A549 (cell line): ENCODE results near the gene KLF3. TPM values are rescaled to one million over a fixed set of nuclear protein-coding genes. Genes with fewer than 3 reads are reported as not detected.

Source experiments
- ATAC-seq, 2 experiments: fragments of 200-7000 bp in 1 of 2; fragments of >200 bp in 1 of 2; cut with Nextera tagmentation in 1 of 2; cut with Tn5 transposase in 1 of 2; 3 replicates each; pipeline versions ENCODE4 v1.8.0 to v1.9.1; 2018 to 2020; ENCODE audit warnings: mild to moderate bottlenecking in 1 of 2, moderate library complexity in 1 of 2
- CTCF ChIA-PET: fragments of 300-600 bp; sonication (Branson Sonifier 250); formaldehyde crosslinking; extraction: SDS; loops from one replicate; lab custom pipeline; 2021; ENCODE audit warnings: antibody characterized with exemption, inconsistent platforms; lab: Yijun Ruan, JAX
- POLR2A ChIA-PET: fragments of 350-600 bp; formaldehyde crosslinking; extraction: SDS; loops from one replicate; lab custom pipeline; 2021; ENCODE audit warnings: antibody characterized with exemption, inconsistent platforms; lab: Yijun Ruan, JAX
- DNase-seq, 2 experiments: peaks; one replicate each; pipeline versions ENCODE4 v3.0.0 to v3.0.0-alpha.2; 2011 to 2016; ENCODE audit warnings: low read depth in 1 of 2, low spot score in 1 of 2
- FAIRE-seq: peaks from 2 replicates; lab custom pipeline; 2011; peaks lifted over from hg19 to GRCh38; lab: Jason Lieb, UNC
- H3K27ac ChIP-seq, 2 experiments: fragments of >200 bp; sonication (Bioruptor Twin); formaldehyde crosslinking; 3 replicates each; pipeline ENCODE4 v1.5.1; 2016 to 2017
- H3K4me1 ChIP-seq: fragments of >200 bp; sonication (Bioruptor Twin); formaldehyde crosslinking; 3 replicates; pipeline ENCODE4 v1.6.1; 2016
- H3K4me2 ChIP-seq: fragments of >200 bp; sonication (Bioruptor Twin); formaldehyde crosslinking; 3 replicates; pipeline ENCODE4 v1.6.1; 2016
- H3K4me3 ChIP-seq: fragments of >200 bp; sonication (Bioruptor Twin); formaldehyde crosslinking; 3 replicates; pipeline ENCODE4 v1.5.1; 2016
- H3K9me3 ChIP-seq: fragments of >200 bp; sonication (Bioruptor Twin); formaldehyde crosslinking; 3 replicates; pipeline ENCODE4 v1.6.1; 2016
- BCL3 ChIP-seq: fragments of >200 bp; sonication (Bioruptor Twin); formaldehyde crosslinking; IDR thresholded peaks from 3 replicates; pipeline ENCODE4 v1.6.1; 2016
- BHLHE40 ChIP-seq: IDR thresholded peaks from 2 replicates; pipeline ENCODE4 v1.6.1; 2012; ENCODE audit warnings: low read depth, low read length, inconsistent platforms
- CBX2 ChIP-seq: fragments of 200-600 bp; sonication (generic); IDR thresholded peaks from 2 replicates; pipeline ENCODE4 v1.6.1; 2016; ENCODE audit warnings: low read depth, mild to moderate bottlenecking, borderline replicate concordance
- CBX8 ChIP-seq: fragments of 200-600 bp; sonication (generic); IDR thresholded peaks from 2 replicates; pipeline ENCODE4 v1.6.1; 2016
- CEBPB ChIP-seq, 2 experiments: fragments of >200 bp in 1 of 2; sonication (Bioruptor Twin) in 1 of 2; formaldehyde crosslinking in 1 of 2; IDR thresholded peaks; 2 replicates each; pipeline ENCODE4 v1.6.1; 2012 to 2016
- CHD4 ChIP-seq: fragments of 200-600 bp; sonication (generic); IDR thresholded peaks from 2 replicates; pipeline ENCODE4 v1.6.1; 2016; ENCODE audit warnings: antibody characterized with exemption, mild to moderate bottlenecking, borderline replicate concordance
- CTCF ChIP-seq: fragments of >200 bp; sonication (Bioruptor Twin); formaldehyde crosslinking; IDR thresholded peaks from 3 replicates; pipeline ENCODE4 v1.5.1; 2016
- EHMT2 ChIP-seq: fragments of 200-600 bp; sonication (generic); IDR thresholded peaks from 2 replicates; pipeline ENCODE4 v1.6.1; 2016; ENCODE audit warnings: antibody characterized with exemption, low read depth, mild to moderate bottlenecking, moderate library complexity
- ELK1 ChIP-seq: fragments of 150-350 bp; IDR thresholded peaks from 2 replicates; pipeline ENCODE4 v1.6.1; 2014; ENCODE audit warnings: low read depth, mild to moderate bottlenecking, low read length
- EP300 ChIP-seq, 2 experiments: fragments of >200 bp; sonication (Bioruptor Twin); formaldehyde crosslinking; IDR thresholded peaks; 2 replicates in 1 of 2; 3 replicates in 1 of 2; pipeline ENCODE4 v1.6.1; 2016 to 2017
- GATA3 ChIP-seq: IDR thresholded peaks from 2 replicates; pipeline ENCODE4 v1.6.1; 2012; ENCODE audit warnings: borderline replicate concordance
- HES2 ChIP-seq: fragments of >200 bp; sonication (Bioruptor Twin); formaldehyde crosslinking; IDR thresholded peaks from 2 replicates; pipeline ENCODE4 v1.6.1; 2016
- HOXB13 ChIP-seq: fragments of 250-450 bp; sonication (Bioruptor Pico); IDR thresholded peaks from 2 replicates; pipeline ENCODE4 v1.5.0; 2020; ENCODE audit warnings: low read depth, mild to moderate bottlenecking, moderate library complexity
- HOXB5 ChIP-seq: fragments of 250-450 bp; sonication (Bioruptor Pico); IDR thresholded peaks from 2 replicates; pipeline ENCODE4 v1.5.0; 2020; ENCODE audit warnings: mild to moderate bottlenecking, moderate library complexity
- JUN ChIP-seq, 2 experiments: fragments of >200 bp; sonication (Bioruptor Twin); formaldehyde crosslinking; IDR thresholded peaks; 2 replicates in 1 of 2; 3 replicates in 1 of 2; pipeline ENCODE4 v1.6.1; 2016 to 2017
- JUNB ChIP-seq: fragments of >200 bp; sonication (Bioruptor Twin); formaldehyde crosslinking; IDR thresholded peaks from 2 replicates; pipeline ENCODE4 v1.6.1; 2016
- KDM5A ChIP-seq: fragments of 200-600 bp; sonication (generic); IDR thresholded peaks from 2 replicates; pipeline ENCODE4 v1.6.1; 2016; ENCODE audit warnings: antibody characterized with exemption, mild to moderate bottlenecking
- MAX ChIP-seq: IDR thresholded peaks from 2 replicates; pipeline ENCODE4 v1.6.1; 2012
- NFE2L2 ChIP-seq: fragments of 150-350 bp; conservative IDR thresholded peaks from 2 replicates; pipeline ENCODE4 v1.6.1; 2014; ENCODE audit warnings: low read length
- NPAS2 ChIP-seq: fragments of 250-450 bp; sonication (Bioruptor Pico); IDR thresholded peaks from 2 replicates; pipeline ENCODE4 v1.8.0; 2022; ENCODE audit warnings: mild to moderate bottlenecking, moderate library complexity, borderline replicate concordance
- NR3C1 ChIP-seq: fragments of >200 bp; sonication (Bioruptor Twin); formaldehyde crosslinking; IDR thresholded peaks from 3 replicates; pipeline ENCODE4 v1.6.1; 2017
- PBX3 ChIP-seq: IDR thresholded peaks from 2 replicates; pipeline ENCODE4 v1.6.1; 2012
- POLR2A ChIP-seq: IDR thresholded peaks from 2 replicates; pipeline ENCODE4 v1.6.1; 2012; ENCODE audit warnings: mild to moderate bottlenecking, low read length
- RFX5 ChIP-seq: fragments of 450-650 bp; IDR thresholded peaks from 2 replicates; pipeline ENCODE4 v1.7.1; 2014; ENCODE audit warnings: antibody characterized with exemption, mild to moderate bottlenecking, moderate library complexity
- SMC3 ChIP-seq: fragments of >200 bp; sonication (Bioruptor Twin); formaldehyde crosslinking; IDR thresholded peaks from 3 replicates; pipeline ENCODE4 v1.6.1; 2018; ENCODE audit warnings: inconsistent platforms
- SREBF2 ChIP-seq: fragments of 450-650 bp; IDR thresholded peaks from 2 replicates; pipeline ENCODE4 v1.6.1; 2014; ENCODE audit warnings: mild to moderate bottlenecking, moderate library complexity
- ZC3H11A ChIP-seq: fragments of 450-650 bp; IDR thresholded peaks from 2 replicates; pipeline ENCODE4 v1.6.1; 2014; ENCODE audit warnings: antibody characterized with exemption, mild to moderate bottlenecking
- ZSCAN20 ChIP-seq: fragments of 250-450 bp; sonication (Bioruptor Pico); IDR thresholded peaks from 2 replicates; pipeline ENCODE4 v1.8.0; 2022; ENCODE audit warnings: mild to moderate bottlenecking, moderate library complexity
- WGBS: methylation state at CpG from one replicate; pipeline ENCODE4 v1.1.6; 2017; ENCODE audit errors: missing lambda C conversion rate; 5-methylcytosine and 5-hydroxymethylcytosine counted together
- polyA plus RNA-seq, 4 experiments: library from polyadenylated mRNA; depleted of rRNA in 3 of 4; stranded (reverse); fragments of >200 nt; fragmentation: RNase III in 1 of 4; extraction: RNeasy Plus Mini Kit Qiagen cat#74134 plus additional on column Dnase treatment in 1 of 4; gene quantifications; 2 replicates in 3 of 4; 3 replicates in 1 of 4; pipeline ENCODE4 v1.2.3, GENCODE V29; 2011 to 2017

Gene KLF3
- polyA plus RNA-seq, 2 of the 4 experiments (the other 2 are of a cell fraction), result 11.2 to 29.6 TPM

- FAIRE-seq (no peak), ATAC-seq (no peak), DNase-seq (no peak)
- Histone ChIP-seq H3K4me3 (no peak overlapping the region), H3K4me1 (peaks cover 39% of the 10 kb centered on the region), H3K27ac (peak overlapping the region; percentile 46 to 63; a peak in 4 of 6 replicates), H3K4me2 (peak overlapping the region; percentile 70), H3K9me3 (no peaks in the 10 kb centered on the region)
- POLR2A ChIA-PET, result no interaction called here
- WGBS, result 73% methylated on average over 2 of the region's 2 CpGs
- TF ChIP-seq SREBF2 (no peak), CBX2 (no peak), BCL3 (no peak), ZC3H11A (no peak), POLR2A (no peak), RFX5 (no peak), ELK1 (no peak), HOXB5 (CRISPR knock-in tag) (no peak), NFE2L2 (no peak), BHLHE40 (no peak), ZSCAN20 (CRISPR knock-in tag) (no peak), GATA3 (no peak), HES2 (no peak), NR3C1 (no peak)
- CTCF ChIA-PET, result interaction anchor here (0.5 to 1.2 kb wide), 2 partner anchors 56 to 558 kb away, joined by 3 to 4 read pairs; no protein-coding TSS in a partner anchor
Measured at GRCh38 chr4:38620527-38621027, 43.4 kb upstream of the KLF3 start.

- ATAC-seq, result peak; percentile 90 to 93
- peak overlapping the region; percentile 63 to 81 for H3K27ac ChIP-seq
- peak overlapping the region; percentile 70 for H3K4me2 ChIP-seq
- 11% methylated on average over 8 of the region's 9 CpGs for whole genome bisulfite sequencing
- H3K4me1 ChIP-seq, result peaks cover 39% of the 10 kb centered on the region
- H3K9me3 ChIP-seq, result no peaks in the 10 kb centered on the region
- POLR2A ChIA-PET, result no interaction called here
- FAIRE-seq, result no peak
- peak; percentile 20 to 87 for DNase-seq
- no peak overlapping the region for H3K4me3 ChIP-seq
- CTCF ChIA-PET, result no interaction called here
- TF ChIP-seq CEBPB (IDR thresholded peaks at IDR 0.05) (peak; percentile 95 to 98), MAX (peak; percentile 40), CBX8 (no peak), JUN (IDR thresholded peaks at IDR 0.05) (peak; percentile 54 to 63; a peak in 2 of 5 replicates), NFE2L2 (no peak), KDM5A (no peak), BHLHE40 (no peak), SMC3 (peak; percentile 36; the same call in 1 of the 3 replicates), HES2 (peak; percentile 90), EP300 (IDR thresholded peaks at IDR 0.05) (peak; percentile 58 to 67; a peak in 3 of 5 replicates), ELK1 (no peak), POLR2A (no peak), CTCF (no peak), CHD4 (no peak), NPAS2 (CRISPR knock-in tag) (no peak), PBX3 (no peak), JUNB (0 out of 2 replicates have a peak, but pooled peaks have one; percentile 40), GATA3 (peak; percentile 67), HOXB5 (CRISPR knock-in tag) (no peak), ZC3H11A (no peak), HOXB13 (CRISPR knock-in tag) (no peak), BCL3 (peak; percentile 82; the same call in 2 of the 3 replicates), EHMT2 (no peak)
Measured at GRCh38 chr4:38621028-38621684, 42.8 kb upstream of the KLF3 start.
